RWPE1 (cell line): Measurements from ENCODE around the gene MGAT3.

Source experiments
- CTCF ChIA-PET: fragments of 350-600 bp; sonication (Branson Sonifier 250); formaldehyde crosslinking; extraction: SDS; loops from one replicate; lab custom pipeline; 2021; lab: Yijun Ruan, JAX
- POLR2A ChIA-PET: fragments of 400-600 bp; formaldehyde crosslinking; extraction: SDS; loops from one replicate; lab custom pipeline; 2020; ENCODE audit warnings: antibody characterized with exemption; ENCODE audit not compliant: low non-redundant PET; lab: Yijun Ruan, JAX
- DNase-seq: peaks from one replicate; pipeline ENCODE4 v3.0.0; 2012; ENCODE audit warnings: low spot score
- H3K27ac ChIP-seq: fragments of 450-650 bp; 2 replicates; pipeline ENCODE4 v1.5.1; 2017
- TF ChIP-seq, protein P1 (sequence below): fragments of 450-650 bp; conservative IDR thresholded peaks from 2 replicates; pipeline ENCODE4 v1.5.1; 2017; ENCODE audit warnings: low read depth, mild to moderate bottlenecking

MGAT3 gene

DNA sequence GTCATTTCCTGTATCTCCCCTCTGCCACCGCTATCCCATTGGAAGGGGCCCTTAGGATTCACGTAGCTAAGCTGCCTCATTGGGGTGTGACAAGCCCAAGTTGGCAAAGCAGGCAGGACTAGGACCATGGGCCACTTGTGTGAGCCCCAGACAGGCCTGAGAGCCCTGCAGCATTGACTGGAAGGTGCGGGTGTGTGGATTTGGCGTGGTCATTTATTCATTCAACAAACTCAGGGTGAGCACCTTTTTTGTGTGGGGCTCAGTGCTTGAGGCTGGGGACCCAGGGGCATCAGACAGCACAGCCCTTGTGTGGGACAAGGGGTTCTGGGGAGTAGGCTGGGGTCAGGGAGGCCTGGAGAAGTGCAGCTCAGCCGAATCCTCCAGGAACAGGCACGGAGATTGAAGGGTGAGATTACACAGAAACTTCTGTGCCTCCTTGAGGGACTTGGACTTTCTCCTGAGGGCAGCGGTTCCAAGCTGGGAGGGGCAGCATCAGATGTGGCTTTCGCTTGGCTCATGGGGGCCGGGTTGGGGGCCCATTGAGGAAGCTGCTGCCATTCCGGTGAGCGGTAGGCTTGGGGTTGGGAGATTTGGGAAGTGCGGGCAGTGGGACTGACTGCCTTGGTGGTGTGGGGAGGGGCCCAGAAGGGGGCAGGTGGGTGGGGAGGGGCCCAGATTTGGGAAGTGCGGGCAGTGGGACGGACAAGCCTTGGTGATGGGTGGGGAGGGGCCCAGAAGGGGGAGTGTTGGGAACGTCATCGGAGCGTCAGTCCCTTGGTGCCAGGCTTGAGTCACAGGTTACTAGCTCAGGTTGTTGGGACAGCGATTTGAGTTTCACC is 11.9 kb downstream of the MGAT3 start:
- H3K27ac ChIP-seq, result no peak overlapping the region
- POLR2A ChIA-PET, result no interaction called here
- no peak for DNase-seq
- CTCF ChIA-PET, result no interaction called here
- TF ChIP-seq, protein P1, sequence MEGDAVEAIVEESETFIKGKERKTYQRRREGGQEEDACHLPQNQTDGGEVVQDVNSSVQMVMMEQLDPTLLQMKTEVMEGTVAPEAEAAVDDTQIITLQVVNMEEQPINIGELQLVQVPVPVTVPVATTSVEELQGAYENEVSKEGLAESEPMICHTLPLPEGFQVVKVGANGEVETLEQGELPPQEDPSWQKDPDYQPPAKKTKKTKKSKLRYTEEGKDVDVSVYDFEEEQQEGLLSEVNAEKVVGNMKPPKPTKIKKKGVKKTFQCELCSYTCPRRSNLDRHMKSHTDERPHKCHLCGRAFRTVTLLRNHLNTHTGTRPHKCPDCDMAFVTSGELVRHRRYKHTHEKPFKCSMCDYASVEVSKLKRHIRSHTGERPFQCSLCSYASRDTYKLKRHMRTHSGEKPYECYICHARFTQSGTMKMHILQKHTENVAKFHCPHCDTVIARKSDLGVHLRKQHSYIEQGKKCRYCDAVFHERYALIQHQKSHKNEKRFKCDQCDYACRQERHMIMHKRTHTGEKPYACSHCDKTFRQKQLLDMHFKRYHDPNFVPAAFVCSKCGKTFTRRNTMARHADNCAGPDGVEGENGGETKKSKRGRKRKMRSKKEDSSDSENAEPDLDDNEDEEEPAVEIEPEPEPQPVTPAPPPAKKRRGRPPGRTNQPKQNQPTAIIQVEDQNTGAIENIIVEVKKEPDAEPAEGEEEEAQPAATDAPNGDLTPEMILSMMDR, result no peak

DNA sequence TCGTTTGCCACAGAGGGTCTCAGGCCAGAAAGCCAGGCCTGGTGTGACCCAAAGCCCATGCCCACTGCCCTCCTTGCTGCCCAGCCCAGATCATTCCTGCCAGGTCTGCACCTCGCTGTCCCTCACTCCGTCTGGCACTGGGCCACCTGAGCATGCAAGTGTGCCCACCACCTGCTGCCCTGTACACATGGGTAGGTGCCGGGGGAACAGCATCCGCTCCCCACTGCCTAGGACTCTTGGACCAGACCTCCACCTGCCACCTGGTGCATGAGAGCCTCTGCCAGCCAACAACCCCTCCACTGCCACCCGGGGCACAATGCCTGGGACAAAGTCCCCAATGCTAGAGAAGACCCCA is 12.5 kb downstream of the MGAT3 start:
- TF ChIP-seq, protein P1, result no peak
- ChIA-PET POLR2A (no interaction called here), CTCF (no interaction called here)
- no peak for DNase-seq
- no peak overlapping the region for H3K27ac ChIP-seq

DNA sequence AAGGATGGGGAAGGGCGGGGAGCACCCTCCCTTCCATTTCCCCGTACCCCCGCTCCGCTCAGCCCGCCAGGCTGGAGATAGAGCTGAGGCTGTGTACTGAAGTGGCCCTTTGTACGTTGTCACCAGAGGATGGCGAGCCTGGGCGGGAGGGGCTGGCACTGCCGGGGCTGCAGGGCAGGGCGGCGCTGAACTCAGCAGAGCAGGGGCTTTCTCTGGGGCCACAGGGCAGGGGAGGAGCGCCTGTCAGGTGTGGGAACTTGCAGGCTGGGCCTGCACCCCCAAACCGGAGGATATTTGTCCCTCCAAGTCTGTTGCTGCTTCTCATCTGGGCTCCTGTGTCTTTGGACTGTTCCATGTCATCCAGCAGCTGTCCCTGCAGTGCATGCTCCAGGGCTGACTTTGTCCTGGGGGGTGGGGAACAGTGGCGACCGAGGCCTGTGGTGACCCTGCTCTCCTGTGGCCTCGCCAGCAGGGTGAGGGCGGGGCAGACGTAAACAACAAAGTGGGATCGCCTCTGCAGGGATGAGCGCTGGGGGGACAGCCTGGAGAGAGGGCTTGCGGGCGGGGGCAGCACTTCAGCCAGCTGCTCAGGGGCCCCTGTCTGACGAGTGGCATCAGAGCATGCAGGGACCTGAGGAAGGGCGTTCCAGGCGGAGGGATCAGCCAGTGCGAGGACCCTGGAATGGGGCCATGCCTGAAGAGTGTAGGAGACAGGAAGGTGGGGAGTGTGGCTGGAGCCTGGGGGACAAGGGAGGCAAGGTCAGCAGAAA is 13.1 kb downstream of the MGAT3 start:
- POLR2A ChIA-PET, result no interaction called here
- CTCF ChIA-PET, result no interaction called here

DNA sequence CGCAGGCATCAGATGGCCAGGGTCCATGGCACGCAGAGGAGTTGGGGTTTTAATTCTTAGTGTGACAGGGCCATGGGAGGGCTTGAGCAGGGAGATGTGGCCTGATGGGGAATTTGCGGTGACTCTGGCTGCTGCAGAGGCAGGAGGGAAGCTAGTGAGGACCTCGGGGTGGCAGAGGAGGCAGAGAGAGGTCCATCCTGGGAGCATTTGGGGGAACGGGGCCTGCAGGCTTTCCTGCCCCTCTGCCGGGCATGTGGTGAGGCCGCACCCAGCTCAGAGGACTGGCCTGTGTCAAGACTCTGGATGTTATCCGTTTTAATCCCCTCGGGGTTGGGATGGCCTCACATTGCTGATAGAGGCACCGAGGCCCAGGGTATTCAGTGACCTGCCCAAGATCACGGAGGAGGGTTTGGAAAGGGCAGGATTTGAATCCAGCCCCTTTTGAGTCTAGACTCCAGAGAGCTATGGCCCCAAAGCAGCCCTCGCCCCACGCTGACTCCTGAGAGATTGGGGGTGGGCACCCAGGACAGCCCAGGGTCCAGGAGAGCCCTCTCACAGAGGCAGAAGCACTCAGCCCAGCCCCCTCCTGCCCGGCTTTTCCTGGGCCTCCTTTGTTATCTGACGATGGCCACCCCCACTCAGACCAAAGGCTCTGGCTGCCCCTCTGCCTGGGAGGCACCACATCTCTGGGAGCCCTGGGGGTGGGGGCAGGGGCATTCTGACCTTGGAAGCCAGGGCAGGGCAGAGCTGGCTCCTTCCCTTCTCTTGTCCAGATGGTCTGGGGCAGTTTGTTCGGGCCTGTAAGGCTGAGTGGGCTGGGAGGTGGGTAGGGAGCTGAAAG is 13.9 kb downstream of the MGAT3 start:
- CTCF ChIA-PET, result no interaction called here
- DNase-seq, result no peak
- TF ChIP-seq, protein P1, result no peak
- H3K27ac ChIP-seq, result no peak overlapping the region
- POLR2A ChIA-PET, result no interaction called here

More for the DNA sequence above, 13.1 kb downstream of the MGAT3 start:
- TF ChIP-seq, protein P1, result no peak
- H3K27ac ChIP-seq, result no peak overlapping the region
- no peak for DNase-seq

DNA sequence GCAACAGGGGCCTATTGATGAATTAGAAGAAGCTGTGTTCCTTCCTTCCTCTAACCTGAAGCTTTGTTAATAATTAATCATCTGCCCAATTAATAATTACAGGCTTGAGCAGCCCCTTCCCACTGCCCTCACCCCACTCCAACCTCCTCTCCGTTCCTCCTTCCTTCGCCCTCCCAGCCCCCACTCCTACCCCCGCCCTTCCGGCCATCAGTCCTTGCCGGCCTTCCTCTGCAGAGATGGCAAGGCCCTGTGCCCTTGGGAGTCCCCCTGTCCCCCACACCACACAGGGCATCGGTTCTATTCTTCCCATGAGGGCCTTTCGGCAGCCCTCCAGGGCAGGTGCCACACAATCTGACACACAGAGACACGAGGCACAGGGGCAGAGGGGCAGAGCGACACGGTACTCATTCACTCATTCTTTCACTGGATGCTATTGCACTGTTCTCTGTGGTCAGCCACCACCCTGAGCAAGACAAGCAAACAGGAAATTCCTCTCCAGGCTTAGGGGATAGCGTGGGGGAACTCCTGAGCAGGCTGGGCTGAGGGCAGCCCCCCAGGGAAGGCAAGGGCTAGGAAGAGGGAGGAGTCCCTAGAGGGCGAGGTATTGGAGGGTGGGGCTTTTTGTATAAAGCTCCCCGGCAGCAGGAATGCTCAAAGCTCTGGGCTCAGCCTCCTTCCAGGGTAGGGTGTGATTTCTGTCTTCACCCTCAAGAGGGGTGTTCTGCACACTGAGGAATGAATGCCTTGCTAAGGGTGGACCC is 14.7 kb downstream of the MGAT3 start:
- TF ChIP-seq, protein P1, result no peak
- H3K27ac ChIP-seq, result no peak overlapping the region
- peak; percentile 10 for DNase-seq
- ChIA-PET CTCF (interaction anchor here (0.9 kb wide), 1 partner anchor 44 kb away, joined by 3 read pairs; no protein-coding TSS in a partner anchor), POLR2A (no interaction called here)
